ENCODE data around the gene PRDM1.

- no peak for TF ChIP-seq POLR2AphosphoS5 (IDR thresholded peaks at IDR 0.05)
- TF ChIP-seq POLR2A (IDR thresholded peaks at IDR 0.05) = no peak
These were observed 21.4 kb upstream of the PRDM1 start for GRCh38 chr6:106064756-106065155.
